Adrenal gland (tissue), 12 donors: Measurements from ENCODE around the gene PIK3AP1. TPM values are rescaled to one million over a fixed set of nuclear protein-coding genes. Genes with fewer than 3 reads are reported as not detected.

Source experiments
- DNase-seq, 7 donors: peaks; one replicate each; pipeline ENCODE4 v3.0.0-alpha.2; 2019 to 2020
- H3K27ac ChIP-seq, 5 donors: fragments of 200-600 bp; sonication (generic) in 4 of 5; 1 replicate in 3 of 5; 2 replicates in 2 of 5; pipeline versions ENCODE4 v1.5.1 to v1.8.0; 2016 to 2020; ENCODE audit warnings: mild to moderate bottlenecking in 1 of 5
- H3K27me3 ChIP-seq: fragments of 200-600 bp; 2 replicates; pipeline ENCODE4 v1.8.0; 2021
- H3K36me3 ChIP-seq, 2 donors: fragments of 200-600 bp; replicated peaks in 1 of 2; 1 replicate in 1 of 2; 2 replicates in 1 of 2; pipeline versions ENCODE4 v1.5.1 to v1.8.0; 2018 to 2022
- H3K4me1 ChIP-seq, 2 donors: fragments of 200-600 bp; replicated peaks in 1 of 2; 1 replicate in 1 of 2; 2 replicates in 1 of 2; pipeline versions ENCODE4 v1.5.1 to v1.8.0; 2018 to 2021
- H3K4me3 ChIP-seq, 4 donors: fragments of 200-600 bp; sonication (generic) in 3 of 4; one replicate each; pipeline ENCODE4 v1.5.1; 2016 to 2018
- H3K9me3 ChIP-seq, 3 donors: fragments of 200-600 bp; sonication (generic) in 1 of 3; replicated peaks in 1 of 3; 1 replicate in 2 of 3; 2 replicates in 1 of 3; pipeline versions ENCODE4 v1.5.1 to v1.8.0; 2016 to 2021
- CTCF ChIP-seq, 6 experiments: fragments of 450-650 bp in 4 of 6; fragments of 200-600 bp in 2 of 6; sonication (generic) in 1 of 6; IDR thresholded peaks; 1 replicate in 5 of 6; 2 replicates in 1 of 6; pipeline versions ENCODE4 v1.5.1 to v1.8.0; 2016 to 2021; ENCODE audit warnings: antibody characterized with exemption in 6 of 6, mild to moderate bottlenecking in 2 of 6, moderate library complexity in 1 of 6
- POLR2A ChIP-seq, 2 donors: fragments of 450-650 bp; IDR thresholded peaks; one replicate each; pipeline ENCODE4 v1.6.1; 2017; ENCODE audit warnings: antibody characterized with exemption in 2 of 2, mild to moderate bottlenecking in 2 of 2, moderate library complexity in 1 of 2
- WGBS, 4 donors: extraction: QIAGEN DNeasy Blood & Tissue Kit in 2 of 4; methylation state at CpG; one replicate each; pipeline versions ENCODE4 v1.1.5 to v1.1.7; 2013 to 2017; 5-methylcytosine and 5-hydroxymethylcytosine counted together
- intact Hi-C, 2 donors: fragments of 100-400 bp; cut with DNase I; formaldehyde crosslinking; loops; one replicate each; pipeline versions ENCODE4 v1.14.1 to v1.15.0; 2022 to 2023
- polyA plus RNA-seq, 3 donors: library from polyadenylated mRNA; stranded (reverse); fragments of 200-250 nt in 2 of 3; fragments of 350-450 nt in 1 of 3; fragmentation: Illumina TruSeq in 1 of 3; extraction: RNeasy Lipid Tissue Mini Kit (QIAGEN cat#74804) in 1 of 3; gene quantifications; one replicate each; pipeline ENCODE4 v1.2.3, GENCODE V29; 2013 to 2014
- total RNA-seq, 9 donors: library from RNA; depleted of rRNA in 4 of 9; stranded (reverse); fragments of >200 nt in 4 of 9; fragments of 120-200 nt in 1 of 9; fragmentation: NEBNext Ultra II Directional in 1 of 9; extraction: Animal tissue kit (Norgen Biotek cat#: 25700) in 1 of 9; gene quantifications; one replicate each; pipeline versions ENCODE4 v1.1.0 to v1.2.4, GENCODE V29; 2013 to 2023
- donor health status: healthy with polysubstance abuse.
- donor health status: Bipolar disorder and iron deficiency.
- donor health status: DM: yes; HTN: yes; CAD: no.
- donor health status: DM: no; HTN: no; CAD: no.
- donor health status: DM: no; HTN: no; CAD: no.
- donor health status: DM: yes; HTN: yes; CAD: no.

PIK3AP1 gene
- total and polyA plus RNA-seq, 12 donors = 2.0 to 38.5 (median 10.4) TPM

GRCh38 chr10:96704563-96704962, 15.8 kb downstream of the PIK3AP1 start:
- 93 to 95% (median 94%) methylated on average over 4 of the region's 4 CpGs for WGBS, 4 donors
- Histone ChIP-seq H3K4me3 (no peak overlapping the region), H3K4me1 (no peaks in the 10 kb centered on the region), H3K36me3 (no peaks in the 10 kb centered on the region), H3K9me3 (no peaks in the 10 kb centered on the region), H3K27me3 (no peaks in the 10 kb centered on the region), H3K27ac (no peak overlapping the region)
- TF ChIP-seq CTCF (IDR thresholded peaks at IDR 0.05) (no peak), POLR2A (IDR thresholded peaks at IDR 0.05) (no peak)
- intact Hi-C loops = no loop called here
- no peak for DNase-seq

- WGBS, 4 donors = 52 to 59% (median 57%) methylated on average over 4 of the region's 4 CpGs
- Histone ChIP-seq H3K27ac (no peak overlapping the region), H3K9me3 (no peaks in the 10 kb centered on the region), H3K4me1 (no peaks in the 10 kb centered on the region), H3K36me3 (no peaks in the 10 kb centered on the region), H3K4me3 (no peak overlapping the region), H3K27me3 (no peaks in the 10 kb centered on the region)
- no peak for DNase-seq
- intact Hi-C loops = no loop called here
- no peak for TF ChIP-seq POLR2A (IDR thresholded peaks at IDR 0.05)
- no peak for TF ChIP-seq CTCF (IDR thresholded peaks at IDR 0.05)
These were observed 17.0 kb downstream of the PIK3AP1 start for GRCh38 chr10:96703358-96703757.

GRCh38 chr10:96701265-96701664, 19.0 kb downstream of the PIK3AP1 start:
- no peaks in the 10 kb centered on the region for H3K9me3 ChIP-seq
- no peaks in the 10 kb centered on the region for H3K36me3 ChIP-seq
- 62 to 72% (median 68%) methylated on average over 3 of the region's 3 CpGs for WGBS, 4 donors
- H3K4me3 ChIP-seq = no peak overlapping the region
- H3K27me3 ChIP-seq = no peaks in the 10 kb centered on the region
- no peak for DNase-seq
- intact Hi-C loops = no loop called here
- H3K4me1 ChIP-seq = no peaks in the 10 kb centered on the region
- no peak overlapping the region for H3K27ac ChIP-seq
- no peak for TF ChIP-seq POLR2A (IDR thresholded peaks at IDR 0.05)
- no peak for TF ChIP-seq CTCF (IDR thresholded peaks at IDR 0.05)

GRCh38 chr10:96700374-96701099, 19.8 kb downstream of the PIK3AP1 start:
- no peaks in the 10 kb centered on the region for H3K4me1 ChIP-seq
- intact Hi-C loops = no loop called here
- H3K36me3 ChIP-seq = no peaks in the 10 kb centered on the region
- peak in 2 of 7 donors; percentile 19 to 21 for DNase-seq
- H3K27me3 ChIP-seq = no peaks in the 10 kb centered on the region
- H3K9me3 ChIP-seq = no peaks in the 10 kb centered on the region
- H3K4me3 ChIP-seq = no peak overlapping the region
- TF ChIP-seq CTCF (IDR thresholded peaks at IDR 0.05) (no peak), POLR2A (IDR thresholded peaks at IDR 0.05) (no peak)
- peak overlapping the region in 1 of 5 donors; percentile 35 for H3K27ac ChIP-seq
- WGBS, 4 donors = 72 to 84% (median 80%) methylated on average over 11 to 13 of the region's 13 CpGs
